WERI-Rb-1 (cell line): ENCODE data around the gene DUSP6.

Experiments
- DNase-seq: peaks from one replicate; pipeline ENCODE4 v3.0.0-alpha.2; 2020
- H3K27ac ChIP-seq: fragments of 250-450 bp; sonication (Bioruptor Pico); 2 replicates; pipeline ENCODE4 v1.5.1; 2020; ENCODE audit warnings: mild to moderate bottlenecking, moderate library complexity
- H3K27me3 ChIP-seq: fragments of 250-450 bp; sonication (Bioruptor Pico); 2 replicates; pipeline ENCODE4 v1.5.1; 2021; ENCODE audit warnings: mild to moderate bottlenecking, low read depth, moderate library complexity; ENCODE audit not compliant: insufficient read depth, severe bottlenecking
- H3K36me3 ChIP-seq: fragments of 250-450 bp; sonication (Bioruptor Pico); 2 replicates; pipeline ENCODE4 v1.5.1; 2020; ENCODE audit warnings: mild to moderate bottlenecking, moderate library complexity
- H3K4me3 ChIP-seq: 2 replicates; pipeline ENCODE4 v1.5.1; 2011; ENCODE audit warnings: low read depth, mild to moderate bottlenecking, control low read depth, low read length
- H3K9me3 ChIP-seq: fragments of 250-450 bp; sonication (Bioruptor Pico); 2 replicates; pipeline ENCODE4 v1.5.1; 2021; ENCODE audit warnings: mild to moderate bottlenecking, moderate library complexity; ENCODE audit not compliant: severe bottlenecking
- CTCF ChIP-seq: IDR thresholded peaks from 2 replicates; pipeline ENCODE4 v1.5.1; 2011; ENCODE audit warnings: low read depth, mild to moderate bottlenecking, control low read depth, inconsistent platforms, low read length

Gene DUSP6

GRCh38 chr12:89364058-89364457, 11.8 kb upstream of the DUSP6 start:
- Histone ChIP-seq H3K9me3 (no peaks in the 10 kb centered on the region), H3K27ac (no peak overlapping the region), H3K36me3 (no peaks in the 10 kb centered on the region), H3K27me3 (no peaks in the 10 kb centered on the region), H3K4me3 (no peak overlapping the region)
- TF ChIP-seq CTCF: no peak
- DNase-seq: no peak

- H3K27me3 ChIP-seq: no peaks in the 10 kb centered on the region
- H3K4me3 ChIP-seq: no peak overlapping the region
- no peaks in the 10 kb centered on the region for H3K9me3 ChIP-seq
- DNase-seq: no peak
- H3K36me3 ChIP-seq: no peaks in the 10 kb centered on the region
- H3K27ac ChIP-seq: no peak overlapping the region
- TF ChIP-seq CTCF: no peak
Measured at GRCh38 chr12:89363582-89363981, 11.3 kb upstream of the DUSP6 start.

- Histone ChIP-seq H3K9me3 (no peaks in the 10 kb centered on the region), H3K4me3 (no peak overlapping the region), H3K27me3 (no peaks in the 10 kb centered on the region), H3K27ac (no peak overlapping the region), H3K36me3 (no peaks in the 10 kb centered on the region)
- DNase-seq: no peak
- TF ChIP-seq CTCF: no peak
Measured at GRCh38 chr12:89363084-89363483, 10.8 kb upstream of the DUSP6 start.

- TF ChIP-seq CTCF: no peak
Measured at GRCh38 chr12:89359615-89360014, 7.3 kb upstream of the DUSP6 start.

GRCh38 chr12:89358805-89359204, 6.5 kb upstream of the DUSP6 start:
- H3K27ac ChIP-seq: no peak overlapping the region
- DNase-seq: no peak
- no peaks in the 10 kb centered on the region for H3K9me3 ChIP-seq
- no peaks in the 10 kb centered on the region for H3K27me3 ChIP-seq
- H3K4me3 ChIP-seq: no peak overlapping the region
- no peaks in the 10 kb centered on the region for H3K36me3 ChIP-seq
- TF ChIP-seq CTCF: no peak

More at GRCh38 chr12:89359615-89360014, 7.3 kb upstream of the DUSP6 start:
- Histone ChIP-seq H3K27ac (no peak overlapping the region), H3K27me3 (no peaks in the 10 kb centered on the region), H3K4me3 (no peak overlapping the region), H3K9me3 (no peaks in the 10 kb centered on the region), H3K36me3 (no peaks in the 10 kb centered on the region)
- no peak for DNase-seq

GRCh38 chr12:89357297-89357730, 5.0 kb upstream of the DUSP6 start:
- no peak for DNase-seq
- Histone ChIP-seq H3K4me3 (no peak overlapping the region), H3K9me3 (no peaks in the 10 kb centered on the region), H3K27me3 (no peaks in the 10 kb centered on the region), H3K27ac (no peak overlapping the region), H3K36me3 (no peaks in the 10 kb centered on the region)
- no peak for TF ChIP-seq CTCF
